ENCODE results near the gene GDI2. TPM values are rescaled to one million over a fixed set of nuclear protein-coding genes. Genes with fewer than 3 reads are reported as not detected.

GDI2 gene
- total and polyA plus RNA-seq, 10 donors, result 100 to 272 (median 198) TPM

- no peaks in the 10 kb centered on the region for H3K36me3 ChIP-seq
- no peaks in the 10 kb centered on the region for H3K27me3 ChIP-seq (replicated peaks in 1 of 7)
- TF ChIP-seq POLR2AphosphoS5 (IDR thresholded peaks at IDR 0.05) (no peak), POLR2A (IDR thresholded peaks at IDR 0.05) (no peak), CTCF (IDR thresholded peaks at IDR 0.05 in 8 of 11, conservative IDR thresholded peaks at IDR 0.05 in 3 of 11) (no peak)
- H3K4me3 ChIP-seq, result peak overlapping the region in 1 of 8 donors; percentile 21
- intact Hi-C loops (cut with DNase I; ENCODE audit: low total_unique reads), result no loop called here
- 62 to 74% (median 73%) methylated on average over 13 of the region's 13 CpGs for WGBS, 5 donors
- H3K4me1 ChIP-seq, result peaks cover 3 to 84% (median 46%) of the 10 kb centered on the region in 6 donors
- no peak for DNase-seq
- peak overlapping the region in 6 of 8 donors; percentile 1 to 85 (median 60) for H3K27ac ChIP-seq
- no peaks in the 10 kb centered on the region for H3K9me3 ChIP-seq
Observed at GRCh38 chr10:5844345-5845055, 31.3 kb upstream of the GDI2 start.

GRCh38 chr10:5843686-5844344 is 30.6 kb upstream of the GDI2 start:
- Histone ChIP-seq H3K9me3 (no peaks in the 10 kb centered on the region), H3K4me3 (no peak overlapping the region), H3K4me1 (peaks cover 3 to 85% (median 48%) of the 10 kb centered on the region in 6 donors), H3K36me3 (no peaks in the 10 kb centered on the region), H3K27ac (peak overlapping the region in 6 of 8 donors; percentile 26 to 85 (median 60)), H3K27me3 (replicated peaks in 1 of 7) (no peaks in the 10 kb centered on the region)
- no peak for TF ChIP-seq POLR2AphosphoS5 (IDR thresholded peaks at IDR 0.05)
- no peak for TF ChIP-seq CTCF (IDR thresholded peaks at IDR 0.05 in 8 of 11, conservative IDR thresholded peaks at IDR 0.05 in 3 of 11)
- TF ChIP-seq POLR2A (IDR thresholded peaks at IDR 0.05), result no peak
- WGBS, 5 donors, result 57 to 71% (median 61%) methylated on average over 4 of the region's 4 CpGs
- no peak for DNase-seq
- intact Hi-C loops (cut with DNase I; ENCODE audit: low total_unique reads), result no loop called here

- Histone ChIP-seq H3K27ac (peak overlapping the region in 6 of 8 donors; percentile 2 to 93 (median 86)), H3K4me1 (peaks cover 3 to 87% (median 48%) of the 10 kb centered on the region in 6 donors), H3K4me3 (no peak overlapping the region), H3K27me3 (replicated peaks in 1 of 7) (no peaks in the 10 kb centered on the region), H3K9me3 (no peaks in the 10 kb centered on the region), H3K36me3 (no peaks in the 10 kb centered on the region)
- WGBS, 5 donors, result 91 to 96% (median 95%) methylated on average over 12 to 14 of the region's 14 CpGs
- intact Hi-C loops (cut with DNase I; ENCODE audit: low total_unique reads), result no loop called here
- DNase-seq, result no peak
- TF ChIP-seq CTCF (IDR thresholded peaks at IDR 0.05 in 8 of 11, conservative IDR thresholded peaks at IDR 0.05 in 3 of 11) (no peak), POLR2A (IDR thresholded peaks at IDR 0.05) (no peak), POLR2AphosphoS5 (IDR thresholded peaks at IDR 0.05) (no peak)
Observed at GRCh38 chr10:5841965-5842364, 28.7 kb upstream of the GDI2 start.

Measured in spleen (tissue), 11 donors.